ENCODE data around the gene GLS2. TPM values are rescaled to one million over a fixed set of nuclear protein-coding genes. Genes with fewer than 3 reads are reported as not detected.

Gene GLS2
- total and polyA plus RNA-seq, 10 of the 15 experiments (the other 5 are each of a cell fraction or from before 2014, with no cell fraction given): 0.64 to 6.4 (median 3.3) TPM

DNA sequence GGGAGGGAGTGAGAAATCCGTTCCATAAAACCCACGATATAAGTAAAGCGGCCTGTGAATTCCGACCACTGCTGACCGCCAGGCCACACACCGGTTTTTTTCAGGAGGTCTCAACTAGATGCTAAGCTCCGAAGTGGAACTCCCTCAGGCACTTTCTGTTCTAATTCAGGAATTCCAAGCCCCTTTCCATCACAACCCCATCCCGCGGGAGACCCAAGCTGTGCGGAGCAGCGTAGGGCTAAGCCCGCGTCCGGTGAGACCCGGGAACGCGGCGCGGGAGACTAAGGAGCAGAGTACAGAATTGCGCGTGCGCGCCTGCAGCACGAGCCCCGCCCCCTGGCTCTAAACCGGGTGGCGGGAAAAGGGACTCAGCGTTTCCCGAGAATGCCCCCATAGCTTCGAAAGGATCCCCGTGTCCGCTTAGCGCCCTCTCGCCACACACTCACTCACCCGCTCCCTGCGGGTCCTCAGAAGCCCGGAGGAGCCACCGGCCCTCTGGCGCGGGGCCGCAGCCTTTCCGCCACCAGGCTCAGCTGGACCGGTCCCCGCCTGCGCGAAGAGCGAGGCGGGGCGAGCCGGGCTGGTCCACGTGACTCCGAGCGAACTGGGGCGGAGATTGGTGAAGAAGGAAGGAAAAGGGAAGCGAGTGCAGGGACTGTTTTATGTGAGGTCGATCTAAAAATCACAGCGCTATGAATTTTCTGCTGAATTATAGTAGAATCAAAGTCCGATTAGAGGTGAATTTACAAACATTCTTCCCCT is 38.9 kb downstream of the GLS2 start, which contains the start of gene TIMELESS (continued):
- TF ChIP-seq, protein P1, sequence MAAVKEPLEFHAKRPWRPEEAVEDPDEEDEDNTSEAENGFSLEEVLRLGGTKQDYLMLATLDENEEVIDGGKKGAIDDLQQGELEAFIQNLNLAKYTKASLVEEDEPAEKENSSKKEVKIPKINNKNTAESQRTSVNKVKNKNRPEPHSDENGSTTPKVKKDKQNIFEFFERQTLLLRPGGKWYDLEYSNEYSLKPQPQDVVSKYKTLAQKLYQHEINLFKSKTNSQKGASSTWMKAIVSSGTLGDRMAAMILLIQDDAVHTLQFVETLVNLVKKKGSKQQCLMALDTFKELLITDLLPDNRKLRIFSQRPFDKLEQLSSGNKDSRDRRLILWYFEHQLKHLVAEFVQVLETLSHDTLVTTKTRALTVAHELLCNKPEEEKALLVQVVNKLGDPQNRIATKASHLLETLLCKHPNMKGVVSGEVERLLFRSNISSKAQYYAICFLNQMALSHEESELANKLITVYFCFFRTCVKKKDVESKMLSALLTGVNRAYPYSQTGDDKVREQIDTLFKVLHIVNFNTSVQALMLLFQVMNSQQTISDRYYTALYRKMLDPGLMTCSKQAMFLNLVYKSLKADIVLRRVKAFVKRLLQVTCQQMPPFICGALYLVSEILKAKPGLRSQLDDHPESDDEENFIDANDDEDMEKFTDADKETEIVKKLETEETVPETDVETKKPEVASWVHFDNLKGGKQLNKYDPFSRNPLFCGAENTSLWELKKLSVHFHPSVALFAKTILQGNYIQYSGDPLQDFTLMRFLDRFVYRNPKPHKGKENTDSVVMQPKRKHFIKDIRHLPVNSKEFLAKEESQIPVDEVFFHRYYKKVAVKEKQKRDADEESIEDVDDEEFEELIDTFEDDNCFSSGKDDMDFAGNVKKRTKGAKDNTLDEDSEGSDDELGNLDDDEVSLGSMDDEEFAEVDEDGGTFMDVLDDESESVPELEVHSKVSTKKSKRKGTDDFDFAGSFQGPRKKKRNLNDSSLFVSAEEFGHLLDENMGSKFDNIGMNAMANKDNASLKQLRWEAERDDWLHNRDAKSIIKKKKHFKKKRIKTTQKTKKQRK (IDR thresholded peaks at IDR 0.05; ENCODE audit: low read depth, low read length): no peak
- TF ChIP-seq, protein P2, sequence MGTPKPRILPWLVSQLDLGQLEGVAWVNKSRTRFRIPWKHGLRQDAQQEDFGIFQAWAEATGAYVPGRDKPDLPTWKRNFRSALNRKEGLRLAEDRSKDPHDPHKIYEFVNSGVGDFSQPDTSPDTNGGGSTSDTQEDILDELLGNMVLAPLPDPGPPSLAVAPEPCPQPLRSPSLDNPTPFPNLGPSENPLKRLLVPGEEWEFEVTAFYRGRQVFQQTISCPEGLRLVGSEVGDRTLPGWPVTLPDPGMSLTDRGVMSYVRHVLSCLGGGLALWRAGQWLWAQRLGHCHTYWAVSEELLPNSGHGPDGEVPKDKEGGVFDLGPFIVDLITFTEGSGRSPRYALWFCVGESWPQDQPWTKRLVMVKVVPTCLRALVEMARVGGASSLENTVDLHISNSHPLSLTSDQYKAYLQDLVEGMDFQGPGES (IDR thresholded peaks at IDR 0.05): no peak
- TF ChIP-seq SIX5 (IDR thresholded peaks at IDR 0.05; ENCODE audit: low read depth, low read length, severe bottlenecking) (no peak), LARP7 (IDR thresholded peaks at IDR 0.05) (peak; percentile 34; the same call in 1 of the 2 replicates), POU2F2 (IDR thresholded peaks at IDR 0.05; ENCODE audit: borderline replicate concordance, low read depth, low read length) (peak; percentile 32; the same call in 1 of the 3 replicates), HDGF (IDR thresholded peaks at IDR 0.05) (0 out of 2 replicates have a peak, but pooled peaks have one; percentile 50), MXI1 (IDR thresholded peaks at IDR 0.05; ENCODE audit: low read depth, low read length) (no peak), IKZF2 (IDR thresholded peaks at IDR 0.05) (peak; percentile 26 to 35; a peak in 3 of 4 replicates), RB1 (IDR thresholded peaks at IDR 0.05; ENCODE audit: borderline replicate concordance) (peak; percentile 100), NFIC (IDR thresholded peaks at IDR 0.05; ENCODE audit: low read depth, low read length) (no peak)
- TF ChIP-seq, protein P3, sequence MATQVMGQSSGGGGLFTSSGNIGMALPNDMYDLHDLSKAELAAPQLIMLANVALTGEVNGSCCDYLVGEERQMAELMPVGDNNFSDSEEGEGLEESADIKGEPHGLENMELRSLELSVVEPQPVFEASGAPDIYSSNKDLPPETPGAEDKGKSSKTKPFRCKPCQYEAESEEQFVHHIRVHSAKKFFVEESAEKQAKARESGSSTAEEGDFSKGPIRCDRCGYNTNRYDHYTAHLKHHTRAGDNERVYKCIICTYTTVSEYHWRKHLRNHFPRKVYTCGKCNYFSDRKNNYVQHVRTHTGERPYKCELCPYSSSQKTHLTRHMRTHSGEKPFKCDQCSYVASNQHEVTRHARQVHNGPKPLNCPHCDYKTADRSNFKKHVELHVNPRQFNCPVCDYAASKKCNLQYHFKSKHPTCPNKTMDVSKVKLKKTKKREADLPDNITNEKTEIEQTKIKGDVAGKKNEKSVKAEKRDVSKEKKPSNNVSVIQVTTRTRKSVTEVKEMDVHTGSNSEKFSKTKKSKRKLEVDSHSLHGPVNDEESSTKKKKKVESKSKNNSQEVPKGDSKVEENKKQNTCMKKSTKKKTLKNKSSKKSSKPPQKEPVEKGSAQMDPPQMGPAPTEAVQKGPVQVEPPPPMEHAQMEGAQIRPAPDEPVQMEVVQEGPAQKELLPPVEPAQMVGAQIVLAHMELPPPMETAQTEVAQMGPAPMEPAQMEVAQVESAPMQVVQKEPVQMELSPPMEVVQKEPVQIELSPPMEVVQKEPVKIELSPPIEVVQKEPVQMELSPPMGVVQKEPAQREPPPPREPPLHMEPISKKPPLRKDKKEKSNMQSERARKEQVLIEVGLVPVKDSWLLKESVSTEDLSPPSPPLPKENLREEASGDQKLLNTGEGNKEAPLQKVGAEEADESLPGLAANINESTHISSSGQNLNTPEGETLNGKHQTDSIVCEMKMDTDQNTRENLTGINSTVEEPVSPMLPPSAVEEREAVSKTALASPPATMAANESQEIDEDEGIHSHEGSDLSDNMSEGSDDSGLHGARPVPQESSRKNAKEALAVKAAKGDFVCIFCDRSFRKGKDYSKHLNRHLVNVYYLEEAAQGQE (IDR thresholded peaks at IDR 0.05; ENCODE audit: low read depth, low read length): no peak
- TF ChIP-seq, protein P4, sequence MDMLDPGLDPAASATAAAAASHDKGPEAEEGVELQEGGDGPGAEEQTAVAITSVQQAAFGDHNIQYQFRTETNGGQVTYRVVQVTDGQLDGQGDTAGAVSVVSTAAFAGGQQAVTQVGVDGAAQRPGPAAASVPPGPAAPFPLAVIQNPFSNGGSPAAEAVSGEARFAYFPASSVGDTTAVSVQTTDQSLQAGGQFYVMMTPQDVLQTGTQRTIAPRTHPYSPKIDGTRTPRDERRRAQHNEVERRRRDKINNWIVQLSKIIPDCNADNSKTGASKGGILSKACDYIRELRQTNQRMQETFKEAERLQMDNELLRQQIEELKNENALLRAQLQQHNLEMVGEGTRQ (IDR thresholded peaks at IDR 0.05; ENCODE audit: borderline replicate concordance, low read depth, low read length): peak; percentile 67
- TF ChIP-seq, protein P5, sequence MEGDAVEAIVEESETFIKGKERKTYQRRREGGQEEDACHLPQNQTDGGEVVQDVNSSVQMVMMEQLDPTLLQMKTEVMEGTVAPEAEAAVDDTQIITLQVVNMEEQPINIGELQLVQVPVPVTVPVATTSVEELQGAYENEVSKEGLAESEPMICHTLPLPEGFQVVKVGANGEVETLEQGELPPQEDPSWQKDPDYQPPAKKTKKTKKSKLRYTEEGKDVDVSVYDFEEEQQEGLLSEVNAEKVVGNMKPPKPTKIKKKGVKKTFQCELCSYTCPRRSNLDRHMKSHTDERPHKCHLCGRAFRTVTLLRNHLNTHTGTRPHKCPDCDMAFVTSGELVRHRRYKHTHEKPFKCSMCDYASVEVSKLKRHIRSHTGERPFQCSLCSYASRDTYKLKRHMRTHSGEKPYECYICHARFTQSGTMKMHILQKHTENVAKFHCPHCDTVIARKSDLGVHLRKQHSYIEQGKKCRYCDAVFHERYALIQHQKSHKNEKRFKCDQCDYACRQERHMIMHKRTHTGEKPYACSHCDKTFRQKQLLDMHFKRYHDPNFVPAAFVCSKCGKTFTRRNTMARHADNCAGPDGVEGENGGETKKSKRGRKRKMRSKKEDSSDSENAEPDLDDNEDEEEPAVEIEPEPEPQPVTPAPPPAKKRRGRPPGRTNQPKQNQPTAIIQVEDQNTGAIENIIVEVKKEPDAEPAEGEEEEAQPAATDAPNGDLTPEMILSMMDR (IDR thresholded peaks at IDR 0.05 in 2 of 3, conservative IDR thresholded peaks at IDR 0.05 in 1 of 3; ENCODE audit: control insufficient read depth in 2 of 3, extremely low read depth in 1 of 3, insufficient read depth in 1 of 3, low read depth in 3 of 3, low read length in 3 of 3): no peak
- TF ChIP-seq, protein P6, sequence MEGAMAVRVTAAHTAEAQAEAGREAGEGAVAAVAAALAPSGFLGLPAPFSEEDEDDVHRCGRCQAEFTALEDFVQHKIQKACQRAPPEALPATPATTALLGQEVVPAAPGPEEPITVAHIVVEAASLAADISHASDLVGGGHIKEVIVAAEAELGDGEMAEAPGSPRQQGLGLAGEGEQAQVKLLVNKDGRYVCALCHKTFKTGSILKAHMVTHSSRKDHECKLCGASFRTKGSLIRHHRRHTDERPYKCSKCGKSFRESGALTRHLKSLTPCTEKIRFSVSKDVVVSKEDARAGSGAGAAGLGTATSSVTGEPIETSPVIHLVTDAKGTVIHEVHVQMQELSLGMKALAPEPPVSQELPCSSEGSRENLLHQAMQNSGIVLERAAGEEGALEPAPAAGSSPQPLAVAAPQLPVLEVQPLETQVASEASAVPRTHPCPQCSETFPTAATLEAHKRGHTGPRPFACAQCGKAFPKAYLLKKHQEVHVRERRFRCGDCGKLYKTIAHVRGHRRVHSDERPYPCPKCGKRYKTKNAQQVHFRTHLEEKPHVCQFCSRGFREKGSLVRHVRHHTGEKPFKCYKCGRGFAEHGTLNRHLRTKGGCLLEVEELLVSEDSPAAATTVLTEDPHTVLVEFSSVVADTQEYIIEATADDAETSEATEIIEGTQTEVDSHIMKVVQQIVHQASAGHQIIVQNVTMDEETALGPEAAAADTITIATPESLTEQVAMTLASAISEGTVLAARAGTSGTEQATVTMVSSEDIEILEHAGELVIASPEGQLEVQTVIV (IDR thresholded peaks at IDR 0.05; ENCODE audit: borderline replicate concordance, partially characterized antibody): no peak

Data from GM12878 (cell line).